Prostate gland (tissue), 2 donors: ENCODE measurements around the gene ARHGAP4. TPM values are rescaled to one million over a fixed set of nuclear protein-coding genes. Genes with fewer than 3 reads are reported as not detected.

Experiments used
- DNase-seq: peaks from one replicate; pipeline ENCODE4 v3.0.0-alpha.2; 2019; ENCODE audit warnings: low spot score
- H3K27ac ChIP-seq, 2 donors: fragments of 200-600 bp; sonication (generic); 2 replicates each; pipeline ENCODE4 v1.5.1; 2017 to 2019
- H3K27me3 ChIP-seq: fragments of 200-600 bp; sonication (generic); replicated peaks from 2 replicates; pipeline ENCODE4 v1.5.1; 2019; ENCODE audit not compliant: insufficient read depth
- H3K36me3 ChIP-seq, 2 donors: fragments of 200-600 bp; sonication (generic); 1 replicate in 1 of 2; 2 replicates in 1 of 2; pipeline versions ENCODE4 v1.5.1 to v1.8.1; 2017 to 2019
- H3K4me1 ChIP-seq: fragments of 200-600 bp; sonication (generic); replicated peaks from 2 replicates; pipeline ENCODE4 v1.5.1; 2019
- H3K4me3 ChIP-seq, 2 donors: fragments of 200-600 bp; sonication (generic); 2 replicates each; pipeline ENCODE4 v1.5.1; 2017 to 2019
- H3K9me3 ChIP-seq: fragments of 200-600 bp; sonication (generic); 2 replicates; pipeline ENCODE4 v1.5.1; 2017
- POLR2A ChIP-seq: fragments of 450-650 bp; IDR thresholded peaks from one replicate; pipeline ENCODE4 v1.6.1; 2016; ENCODE audit warnings: antibody characterized with exemption, mild to moderate bottlenecking
- POLR2AphosphoS5 ChIP-seq: sonication (generic); formaldehyde crosslinking; IDR thresholded peaks from one replicate; pipeline ENCODE4 v1.6.1; 2017; ENCODE audit warnings: antibody characterized with exemption
- WGBS: methylation state at CpG from one replicate; pipeline ENCODE4 v1.1.5; 2018; 5-methylcytosine and 5-hydroxymethylcytosine counted together
- intact Hi-C: fragments of 100-400 bp; cut with DNase I; formaldehyde crosslinking; loops from one replicate; pipeline ENCODE4 v1.14.2; 2022
- total RNA-seq, 2 donors: library from RNA; depleted of rRNA; stranded (reverse); fragments of >200 nt; gene quantifications; one replicate each; pipeline ENCODE4 v1.1.0, GENCODE V29; 2016
- TF ChIP-seq, protein P1 (sequence below), 4 experiments: fragments of 200-600 bp in 2 of 4; fragments of 450-650 bp in 2 of 4; sonication (generic) in 2 of 4; IDR thresholded peaks; 1 replicate in 3 of 4; 2 replicates in 1 of 4; pipeline ENCODE4 v1.5.1; 2016 to 2019; ENCODE audit warnings: antibody characterized with exemption in 4 of 4, mild to moderate bottlenecking in 2 of 4, moderate library complexity in 2 of 4

Gene ARHGAP4
- total RNA-seq, 2 donors from 2014 or later: 11.9 to 41.1 TPM

GRCh38 chrX:153951683-153952372 is 25.8 kb upstream of the ARHGAP4 start:
- Histone ChIP-seq H3K4me3 (no peak overlapping the region), H3K4me1 (no peaks in the 10 kb centered on the region), H3K36me3 (no peaks in the 10 kb centered on the region), H3K27me3 (no peaks in the 10 kb centered on the region), H3K9me3 (no peaks in the 10 kb centered on the region), H3K27ac (no peak overlapping the region)
- TF ChIP-seq, protein P1, sequence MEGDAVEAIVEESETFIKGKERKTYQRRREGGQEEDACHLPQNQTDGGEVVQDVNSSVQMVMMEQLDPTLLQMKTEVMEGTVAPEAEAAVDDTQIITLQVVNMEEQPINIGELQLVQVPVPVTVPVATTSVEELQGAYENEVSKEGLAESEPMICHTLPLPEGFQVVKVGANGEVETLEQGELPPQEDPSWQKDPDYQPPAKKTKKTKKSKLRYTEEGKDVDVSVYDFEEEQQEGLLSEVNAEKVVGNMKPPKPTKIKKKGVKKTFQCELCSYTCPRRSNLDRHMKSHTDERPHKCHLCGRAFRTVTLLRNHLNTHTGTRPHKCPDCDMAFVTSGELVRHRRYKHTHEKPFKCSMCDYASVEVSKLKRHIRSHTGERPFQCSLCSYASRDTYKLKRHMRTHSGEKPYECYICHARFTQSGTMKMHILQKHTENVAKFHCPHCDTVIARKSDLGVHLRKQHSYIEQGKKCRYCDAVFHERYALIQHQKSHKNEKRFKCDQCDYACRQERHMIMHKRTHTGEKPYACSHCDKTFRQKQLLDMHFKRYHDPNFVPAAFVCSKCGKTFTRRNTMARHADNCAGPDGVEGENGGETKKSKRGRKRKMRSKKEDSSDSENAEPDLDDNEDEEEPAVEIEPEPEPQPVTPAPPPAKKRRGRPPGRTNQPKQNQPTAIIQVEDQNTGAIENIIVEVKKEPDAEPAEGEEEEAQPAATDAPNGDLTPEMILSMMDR (IDR thresholded peaks at IDR 0.05): no peak
- TF ChIP-seq POLR2A (no peak), POLR2AphosphoS5 (no peak)
- intact Hi-C loops: no loop called here
- no peak for DNase-seq
- 96% methylated on average over 11 of the region's 28 CpGs for WGBS

DNA sequence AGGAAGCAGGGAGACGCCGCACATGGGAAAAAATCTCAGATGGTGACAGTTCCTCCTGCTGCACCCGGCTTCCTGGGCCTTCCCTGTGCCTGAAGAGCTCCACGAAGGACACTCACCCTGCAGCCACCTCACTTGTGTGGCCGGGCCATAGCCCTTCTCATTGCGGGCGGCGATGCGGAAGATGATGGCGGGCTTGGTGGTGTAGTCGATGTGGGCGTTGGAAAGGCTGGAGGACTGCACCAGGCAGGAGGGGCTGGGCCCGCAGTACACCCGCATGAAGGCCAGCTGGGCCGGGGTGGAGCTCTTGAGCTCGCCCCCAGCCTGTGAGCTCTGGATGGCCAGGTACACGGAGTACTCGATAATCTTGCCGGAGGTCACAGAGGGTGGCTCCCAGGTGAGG is 24.1 kb upstream of the ARHGAP4 start:
- Histone ChIP-seq H3K9me3 (no peaks in the 10 kb centered on the region), H3K4me3 (no peak overlapping the region), H3K27me3 (no peaks in the 10 kb centered on the region), H3K36me3 (no peaks in the 10 kb centered on the region), H3K4me1 (no peaks in the 10 kb centered on the region), H3K27ac (no peak overlapping the region)
- TF ChIP-seq, protein P1 (IDR thresholded peaks at IDR 0.05): no peak
- no peak for TF ChIP-seq POLR2A
- TF ChIP-seq POLR2AphosphoS5: no peak
- no peak for DNase-seq
- intact Hi-C loops: no loop called here
- WGBS: 85% methylated on average over 5 of the region's 19 CpGs

DNA sequence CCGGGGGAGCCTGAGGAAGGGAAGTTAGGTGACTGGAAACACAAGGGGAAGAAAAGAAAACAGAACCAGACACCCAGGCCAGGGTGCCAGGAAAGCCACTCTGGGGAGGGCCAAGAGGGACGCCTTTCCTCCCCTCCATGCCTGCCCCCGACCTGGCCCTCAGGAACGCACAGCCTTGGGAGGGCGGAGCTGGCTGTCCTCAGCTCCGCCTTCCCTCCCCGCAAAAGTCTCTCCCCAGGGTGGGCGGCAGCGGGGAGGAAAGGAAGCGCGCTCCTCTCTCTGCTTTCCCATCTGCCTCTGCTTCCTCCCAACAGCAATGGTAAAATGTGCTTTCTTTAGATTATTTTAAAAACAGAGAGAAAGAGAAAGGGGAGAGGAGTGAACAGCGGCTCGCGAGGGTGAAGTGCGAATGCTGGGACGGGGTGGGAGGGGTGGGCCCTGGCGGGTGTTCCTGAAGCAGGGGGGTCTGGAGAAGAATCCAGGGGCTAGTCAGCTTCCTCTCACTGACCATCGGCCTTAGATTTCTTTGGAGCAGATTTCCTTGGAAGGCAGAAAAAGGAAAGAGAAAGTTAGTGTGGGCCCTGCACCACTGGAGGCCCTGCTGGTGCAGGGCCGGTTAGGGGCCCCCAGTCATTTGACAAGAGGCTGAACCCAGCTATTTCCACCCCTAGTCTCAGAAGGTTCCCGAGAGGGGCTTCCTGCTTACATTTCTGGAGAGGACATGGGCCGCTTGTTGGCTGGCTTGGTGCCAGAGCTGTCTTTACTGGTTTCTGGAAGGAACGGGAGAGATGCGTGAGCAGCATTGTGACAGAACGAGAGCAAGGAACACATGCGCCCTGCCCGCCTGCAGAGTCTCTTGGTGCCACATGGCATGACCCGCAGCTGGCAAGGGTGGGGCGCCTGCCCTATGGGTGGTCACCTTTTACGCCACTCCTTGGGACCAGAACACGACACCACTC is 23.1 kb upstream of the ARHGAP4 start:
- DNase-seq: no peak
- H3K4me3 ChIP-seq: no peak overlapping the region
- H3K9me3 ChIP-seq: no peaks in the 10 kb centered on the region
- WGBS: 52% methylated on average over 28 of the region's 30 CpGs
- no peak for TF ChIP-seq POLR2A
- TF ChIP-seq POLR2AphosphoS5: no peak
- TF ChIP-seq, protein P1 (IDR thresholded peaks at IDR 0.05): no peak
- H3K4me1 ChIP-seq: no peaks in the 10 kb centered on the region
- no peaks in the 10 kb centered on the region for H3K27me3 ChIP-seq
- peak overlapping the region in 1 of 2 donors; percentile 41 for H3K27ac ChIP-seq
- no peaks in the 10 kb centered on the region for H3K36me3 ChIP-seq
- intact Hi-C loops: loop anchor here (5.0 kb wide), 1 partner anchor 187 kb away; the partner anchor contains the start of gene PLXNB3

GRCh38 chrX:153948002-153948466 is 22.0 kb upstream of the ARHGAP4 start:
- 69% methylated on average over 3 of the region's 10 CpGs for WGBS
- Histone ChIP-seq H3K4me1 (no peaks in the 10 kb centered on the region), H3K27ac (no peak overlapping the region), H3K27me3 (no peaks in the 10 kb centered on the region), H3K9me3 (no peaks in the 10 kb centered on the region), H3K36me3 (no peaks in the 10 kb centered on the region), H3K4me3 (no peak overlapping the region)
- intact Hi-C loops: loop anchor here (5.0 kb wide), 1 partner anchor 186 kb away; the partner anchor contains the start of gene PLXNB3
- TF ChIP-seq POLR2AphosphoS5: no peak
- TF ChIP-seq POLR2A: no peak
- TF ChIP-seq, protein P1 (IDR thresholded peaks at IDR 0.05): no peak
- no peak for DNase-seq
